Lower lobe of right lung (tissue), 2 donors: ENCODE measurements around the gene DNAAF5. TPM values are rescaled to one million over a fixed set of nuclear protein-coding genes. Genes with fewer than 3 reads are reported as not detected.

Source experiments
- ATAC-seq, 2 donors: fragments of 200-7000 bp; cut with Tn5 transposase; one replicate each; pipeline ENCODE4 v1.9.1; 2020 to 2022; ENCODE audit warnings: mild to moderate bottlenecking in 2 of 2, moderate library complexity in 2 of 2
- DNase-seq: peaks from one replicate; pipeline ENCODE4 v3.0.0-alpha.2; 2020
- H3K27ac ChIP-seq: fragments of 200-600 bp; one replicate; pipeline ENCODE4 v1.8.0; 2022
- H3K27me3 ChIP-seq: fragments of 200-600 bp; one replicate; pipeline ENCODE4 v1.8.0; 2022; ENCODE audit warnings: low read depth
- H3K36me3 ChIP-seq: fragments of 200-600 bp; one replicate; pipeline ENCODE4 v1.8.0; 2022; ENCODE audit warnings: mild to moderate bottlenecking
- H3K4me1 ChIP-seq: fragments of 200-600 bp; one replicate; pipeline ENCODE4 v1.8.0; 2022
- H3K4me3 ChIP-seq: fragments of 200-600 bp; one replicate; pipeline ENCODE4 v1.8.0; 2022; ENCODE audit warnings: mild to moderate bottlenecking
- H3K9me3 ChIP-seq: fragments of 200-600 bp; one replicate; pipeline ENCODE4 v1.8.0; 2022
- intact Hi-C: fragments of 100-400 bp; cut with DNase I; formaldehyde crosslinking; loops from one replicate; pipeline ENCODE4 v1.11.0; 2022
- total RNA-seq: library from RNA; stranded (reverse); fragmentation: NEBNext Ultra II Directional; extraction: Animal tissue kit (Norgen Biotek cat#: 25700); gene quantifications from one replicate; pipeline ENCODE4 v1.2.1, GENCODE V29; 2021
- TF ChIP-seq, protein P1 (sequence below): fragments of 200-600 bp; IDR thresholded peaks from one replicate; pipeline ENCODE4 v1.8.0; 2022; ENCODE audit warnings: antibody characterized with exemption, mild to moderate bottlenecking
- donor health status: DM: no; HTN: yes; CAD: no; lungs with severe emphysema.

DNAAF5 gene
- total RNA-seq, 1 donor from 2014 or later = 22.4 TPM

GRCh38 chr7:754531-755412 lies 28.3 kb downstream of the DNAAF5 start:
- H3K36me3 ChIP-seq = peaks cover 63% of the 10 kb centered on the region
- DNase-seq (peak; percentile 41), ATAC-seq (peak in 1 of 2 donors; percentile 8)
- TF ChIP-seq, protein P1, sequence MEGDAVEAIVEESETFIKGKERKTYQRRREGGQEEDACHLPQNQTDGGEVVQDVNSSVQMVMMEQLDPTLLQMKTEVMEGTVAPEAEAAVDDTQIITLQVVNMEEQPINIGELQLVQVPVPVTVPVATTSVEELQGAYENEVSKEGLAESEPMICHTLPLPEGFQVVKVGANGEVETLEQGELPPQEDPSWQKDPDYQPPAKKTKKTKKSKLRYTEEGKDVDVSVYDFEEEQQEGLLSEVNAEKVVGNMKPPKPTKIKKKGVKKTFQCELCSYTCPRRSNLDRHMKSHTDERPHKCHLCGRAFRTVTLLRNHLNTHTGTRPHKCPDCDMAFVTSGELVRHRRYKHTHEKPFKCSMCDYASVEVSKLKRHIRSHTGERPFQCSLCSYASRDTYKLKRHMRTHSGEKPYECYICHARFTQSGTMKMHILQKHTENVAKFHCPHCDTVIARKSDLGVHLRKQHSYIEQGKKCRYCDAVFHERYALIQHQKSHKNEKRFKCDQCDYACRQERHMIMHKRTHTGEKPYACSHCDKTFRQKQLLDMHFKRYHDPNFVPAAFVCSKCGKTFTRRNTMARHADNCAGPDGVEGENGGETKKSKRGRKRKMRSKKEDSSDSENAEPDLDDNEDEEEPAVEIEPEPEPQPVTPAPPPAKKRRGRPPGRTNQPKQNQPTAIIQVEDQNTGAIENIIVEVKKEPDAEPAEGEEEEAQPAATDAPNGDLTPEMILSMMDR = no peak
- H3K4me3 ChIP-seq = no peak overlapping the region
- no peaks in the 10 kb centered on the region for H3K27me3 ChIP-seq
- intact Hi-C loops = no loop called here
- H3K4me1 ChIP-seq = no peaks in the 10 kb centered on the region
- H3K27ac ChIP-seq = no peak overlapping the region
- H3K9me3 ChIP-seq = no peaks in the 10 kb centered on the region

DNA sequence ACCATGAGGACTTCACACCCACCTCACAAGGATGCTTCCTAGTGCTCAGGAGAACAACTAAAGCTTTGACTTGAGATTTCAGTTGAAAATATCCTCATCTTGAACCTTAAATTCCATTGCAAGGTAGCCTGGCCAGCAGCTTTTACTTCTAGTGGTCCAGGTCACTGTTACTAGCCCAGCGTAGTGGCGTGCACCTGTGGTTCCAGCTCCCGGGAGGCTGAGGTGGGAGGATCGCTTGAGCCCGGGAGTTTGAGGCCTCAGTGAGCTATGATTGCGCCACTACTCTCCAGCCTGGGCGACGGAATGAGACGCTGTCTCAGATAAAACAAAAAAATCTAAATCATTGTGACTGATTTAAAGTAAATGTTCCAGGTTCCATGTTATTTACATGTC lies 28.9 kb downstream of the DNAAF5 start:
- H3K9me3 ChIP-seq = no peaks in the 10 kb centered on the region
- DNase-seq = peak; percentile 24
- H3K36me3 ChIP-seq = peaks cover 61% of the 10 kb centered on the region
- H3K4me3 ChIP-seq = no peak overlapping the region
- TF ChIP-seq, protein P1 = no peak
- H3K27me3 ChIP-seq = no peaks in the 10 kb centered on the region
- no peak for ATAC-seq
- intact Hi-C loops = no loop called here
- H3K4me1 ChIP-seq = no peaks in the 10 kb centered on the region
- H3K27ac ChIP-seq = no peak overlapping the region

DNA sequence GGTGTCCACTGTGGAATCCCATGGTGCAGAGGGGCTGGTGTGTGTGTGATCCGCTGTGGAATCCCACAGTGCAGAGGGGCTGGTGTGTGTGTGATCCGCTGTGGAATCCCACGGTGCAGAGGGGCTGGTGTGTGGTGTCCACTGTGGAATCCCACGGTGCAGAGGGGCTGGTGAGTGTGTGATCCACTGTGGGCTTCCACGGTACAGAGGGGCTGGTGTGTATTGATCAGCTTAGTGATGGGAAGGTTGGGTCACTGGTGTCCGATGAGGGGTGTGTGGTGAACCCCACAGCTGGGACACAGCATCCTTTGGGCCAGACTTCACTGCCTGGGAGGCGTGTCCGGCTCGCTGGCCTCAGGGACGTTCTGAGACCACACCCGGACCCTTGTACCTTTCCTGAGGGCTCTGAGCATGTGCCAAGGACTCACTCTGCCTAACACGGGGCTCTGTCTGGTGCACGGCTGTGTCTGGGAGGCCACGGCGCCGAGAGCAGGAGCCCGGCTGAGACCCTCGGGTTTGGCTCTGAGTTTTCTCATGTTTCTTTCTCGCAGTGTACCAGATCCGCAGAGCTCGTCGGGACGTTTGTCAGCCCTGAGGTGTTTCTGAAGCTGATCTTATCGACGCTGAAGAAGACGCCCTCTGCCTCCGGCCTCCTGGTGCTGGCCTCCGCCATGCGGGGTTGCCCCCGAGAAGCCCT lies 29.9 kb downstream of the DNAAF5 start:
- Histone ChIP-seq H3K4me3 (no peak overlapping the region), H3K4me1 (no peaks in the 10 kb centered on the region), H3K27me3 (no peaks in the 10 kb centered on the region), H3K36me3 (peaks cover 64% of the 10 kb centered on the region), H3K27ac (no peak overlapping the region), H3K9me3 (no peaks in the 10 kb centered on the region)
- DNase-seq = peak; percentile 10
- intact Hi-C loops = no loop called here
- TF ChIP-seq, protein P1 = no peak
- ATAC-seq = no peak

DNA sequence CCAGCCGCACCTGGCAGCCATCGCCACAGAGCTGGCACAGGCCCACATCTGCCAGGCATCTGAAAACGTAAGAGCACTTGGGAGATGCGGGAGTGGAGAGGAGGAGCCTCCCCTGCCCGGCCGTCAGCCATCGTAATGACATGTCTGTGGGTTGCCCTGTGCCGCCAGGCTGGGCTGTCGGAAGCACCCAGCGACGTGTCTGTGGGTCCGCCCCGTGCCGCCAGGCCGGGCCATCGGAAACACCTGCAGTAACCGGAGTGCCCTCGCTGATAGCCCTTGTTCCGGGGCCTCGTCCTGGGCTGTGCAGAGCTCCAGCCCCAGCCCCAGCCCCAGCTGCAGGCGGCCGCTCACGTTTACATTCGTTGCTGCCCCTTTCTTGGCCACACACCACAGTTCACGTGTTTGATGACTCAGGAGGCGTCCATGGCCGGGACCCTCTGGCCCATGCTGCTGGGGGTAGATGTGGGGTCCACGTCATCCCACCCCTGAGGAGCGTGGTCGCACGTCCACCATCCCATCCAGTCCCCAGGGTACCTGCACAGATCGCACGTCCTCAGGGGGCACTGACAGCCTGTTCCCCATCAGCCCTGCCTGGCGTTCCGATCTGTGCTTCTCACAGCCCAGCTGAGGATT lies 30.5 kb downstream of the DNAAF5 start:
- Histone ChIP-seq H3K4me1 (no peaks in the 10 kb centered on the region), H3K36me3 (peaks cover 69% of the 10 kb centered on the region), H3K9me3 (no peaks in the 10 kb centered on the region), H3K4me3 (no peak overlapping the region), H3K27me3 (no peaks in the 10 kb centered on the region), H3K27ac (no peak overlapping the region)
- DNase-seq (peak; percentile 38), ATAC-seq (peak in 1 of 2 donors; percentile 10)
- intact Hi-C loops = no loop called here
- TF ChIP-seq, protein P1 = no peak

GRCh38 chr7:757741-758163 lies 31.3 kb downstream of the DNAAF5 start:
- no peak overlapping the region for H3K27ac ChIP-seq
- peak; percentile 42 for DNase-seq

More at GRCh38 chr7:757741-758163, 31.3 kb downstream of the DNAAF5 start:
- intact Hi-C loops = no loop called here
- Histone ChIP-seq H3K4me1 (no peaks in the 10 kb centered on the region), H3K27me3 (no peaks in the 10 kb centered on the region), H3K9me3 (no peaks in the 10 kb centered on the region), H3K4me3 (no peak overlapping the region), H3K36me3 (peaks cover 72% of the 10 kb centered on the region)
- no peak for ATAC-seq
- TF ChIP-seq, protein P1 = no peak
